Superior temporal gyrus (tissue), 1 donor: ENCODE results near the gene CMSS1.
"Not testable (repeated sequence)": the region's sequence is repeated elsewhere in the genome, so short reads cannot be mapped to it uniquely, and the experiment has no call there.

Experiments
- DNase-seq: peaks from one replicate; pipeline ENCODE4 v3.0.0-alpha.2; 2016; ENCODE audit errors: extremely low spot score

The CMSS1 gene

GRCh38 chr3:100024520-100025303, 207.1 kb downstream of the CMSS1 start:
- DNase-seq = no peak

GRCh38 chr3:100027321-100027720, 209.7 kb downstream of the CMSS1 start:
- no peak for DNase-seq

GRCh38 chr3:100029052-100029451, 211.4 kb downstream of the CMSS1 start:
- no peak for DNase-seq

- DNase-seq = no peak
These were observed 212.0 kb downstream of the CMSS1 start for GRCh38 chr3:100029689-100030088.

GRCh38 chr3:100030346-100030745, 212.7 kb downstream of the CMSS1 start:
- DNase-seq = no peak

GRCh38 chr3:100030914-100031425, 213.3 kb downstream of the CMSS1 start:
- DNase-seq = no peak

- peak; percentile 68 for DNase-seq
These were observed 214.6 kb downstream of the CMSS1 start for GRCh38 chr3:100032243-100032642.

GRCh38 chr3:100033184-100033583, 215.5 kb downstream of the CMSS1 start:
- DNase-seq = no peak

GRCh38 chr3:100033903-100034471, 216.3 kb downstream of the CMSS1 start:
- no peak for DNase-seq

GRCh38 chr3:100039075-100039474, 221.4 kb downstream of the CMSS1 start:
- no peak for DNase-seq

GRCh38 chr3:100040451-100041225, 223.0 kb downstream of the CMSS1 start:
- no peak for DNase-seq

- DNase-seq = no peak
These were observed 223.7 kb downstream of the CMSS1 start for GRCh38 chr3:100041328-100041749.

- no peak for DNase-seq
These were observed 224.7 kb downstream of the CMSS1 start for GRCh38 chr3:100042166-100042981.

GRCh38 chr3:100043271-100043670, 225.6 kb downstream of the CMSS1 start:
- DNase-seq = no peak

GRCh38 chr3:100044369-100044768, 226.7 kb downstream of the CMSS1 start:
- DNase-seq = no peak

- no peak for DNase-seq
These were observed 228.0 kb downstream of the CMSS1 start for GRCh38 chr3:100045696-100046095.

- DNase-seq = no peak
These were observed 229.3 kb downstream of the CMSS1 start for GRCh38 chr3:100046986-100047385.

GRCh38 chr3:100047455-100048141, 229.9 kb downstream of the CMSS1 start:
- no peak for DNase-seq

GRCh38 chr3:100048248-100048647, 230.6 kb downstream of the CMSS1 start:
- no peak for DNase-seq

- DNase-seq = not testable (repeated sequence)
These were observed 233.9 kb downstream of the CMSS1 start for GRCh38 chr3:100051513-100051912.
